A204.1 (cell line): ENCODE measurements around the gene SPATA31C1.
"Not testable (repeated sequence)": the region's sequence is repeated elsewhere in the genome, so short reads cannot be mapped to it uniquely, and the experiment has no call there.

Experiments
- FAIRE-seq: peaks from 2 replicates; lab custom pipeline; 2012; peaks lifted over from hg19 to GRCh38; lab: Jason Lieb, UNC

Gene SPATA31C1

DNA sequence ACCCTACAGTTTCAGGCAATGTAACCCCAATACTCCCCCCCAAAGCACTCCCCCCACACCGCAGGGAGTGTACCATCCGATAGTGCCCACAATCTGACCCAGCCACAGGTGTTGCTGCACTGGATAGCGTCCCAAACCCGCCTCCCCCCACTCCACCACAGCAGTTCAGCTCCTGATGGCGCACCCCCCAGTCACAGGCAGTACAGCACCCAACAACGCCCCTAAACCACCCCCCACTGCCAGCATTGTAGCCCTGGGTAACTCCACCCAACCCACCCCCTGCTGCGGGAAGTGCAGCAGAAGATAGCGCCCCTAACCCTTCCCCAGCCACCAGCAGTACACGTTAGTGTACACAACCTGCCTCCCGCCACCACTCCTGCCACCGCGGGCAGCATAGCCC is 20.6 kb downstream of the SPATA31C1 start:
- FAIRE-seq: not testable (repeated sequence)

DNA sequence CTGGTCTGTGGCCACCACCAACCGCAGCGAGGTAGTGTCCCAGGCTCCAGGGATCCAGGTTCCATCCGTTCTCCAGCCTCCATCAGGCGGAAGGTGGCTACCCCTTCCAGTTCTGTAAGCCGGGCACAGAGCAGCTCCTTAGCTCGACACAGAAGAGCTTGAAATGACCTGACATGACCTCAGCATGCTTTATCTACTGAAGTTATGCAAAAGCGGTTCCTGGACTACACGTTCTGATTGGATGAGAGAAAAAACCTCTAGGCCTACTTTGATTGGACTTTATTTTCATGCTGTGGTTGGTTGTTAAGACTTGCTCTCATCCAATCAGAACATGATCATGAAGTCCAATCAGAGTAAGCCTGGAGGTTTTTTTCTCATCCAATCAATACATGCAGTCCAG is 21.3 kb downstream of the SPATA31C1 start:
- not testable (repeated sequence) for FAIRE-seq

- no peak for FAIRE-seq
These were observed 26.3 kb downstream of the SPATA31C1 start for GRCh38 chr9:87944096-87944495.

DNA sequence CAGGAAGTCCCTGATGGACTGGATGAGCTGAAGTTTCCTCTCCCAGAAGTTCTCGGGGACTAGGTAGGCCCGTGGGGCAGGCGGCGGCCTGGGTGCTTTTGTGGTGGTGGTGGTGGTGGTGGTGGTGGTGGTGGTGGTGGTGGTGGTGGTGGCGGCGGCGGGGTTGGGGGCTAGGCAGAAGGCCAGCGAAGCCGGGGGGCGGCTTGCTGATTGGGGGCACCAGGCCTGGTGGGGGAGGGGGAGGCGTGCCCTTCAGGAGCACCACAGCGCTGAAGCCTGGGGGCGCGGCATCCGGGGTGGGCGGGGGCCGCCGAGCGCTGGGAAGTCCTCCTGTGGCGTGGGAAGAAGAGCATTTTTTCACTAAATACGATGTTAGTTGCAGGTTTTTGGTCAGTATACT is 26.9 kb downstream of the SPATA31C1 start:
- FAIRE-seq: no peak

DNA sequence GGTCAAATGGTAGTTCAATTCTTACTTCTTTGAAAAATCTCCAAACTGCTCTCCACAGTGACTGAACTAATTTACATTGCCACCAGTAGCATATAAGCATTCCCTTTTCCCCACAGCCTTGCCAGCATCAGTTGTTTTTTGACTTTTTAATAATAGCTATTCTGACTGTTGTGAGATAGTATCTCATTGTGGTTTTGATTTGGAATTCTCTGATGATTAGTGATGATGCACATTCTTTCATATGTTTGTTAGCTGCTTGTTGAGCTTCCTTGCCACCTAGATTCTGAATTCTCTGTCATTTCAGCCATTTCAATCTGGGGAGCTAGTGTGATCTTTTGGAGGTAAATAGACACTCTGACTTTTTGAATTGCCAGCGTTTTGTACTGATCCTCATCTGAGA is 32.5 kb downstream of the SPATA31C1 start:
- FAIRE-seq: no peak

GRCh38 chr9:87950765-87951488 is 33.2 kb downstream of the SPATA31C1 start:
- FAIRE-seq: no peak

DNA sequence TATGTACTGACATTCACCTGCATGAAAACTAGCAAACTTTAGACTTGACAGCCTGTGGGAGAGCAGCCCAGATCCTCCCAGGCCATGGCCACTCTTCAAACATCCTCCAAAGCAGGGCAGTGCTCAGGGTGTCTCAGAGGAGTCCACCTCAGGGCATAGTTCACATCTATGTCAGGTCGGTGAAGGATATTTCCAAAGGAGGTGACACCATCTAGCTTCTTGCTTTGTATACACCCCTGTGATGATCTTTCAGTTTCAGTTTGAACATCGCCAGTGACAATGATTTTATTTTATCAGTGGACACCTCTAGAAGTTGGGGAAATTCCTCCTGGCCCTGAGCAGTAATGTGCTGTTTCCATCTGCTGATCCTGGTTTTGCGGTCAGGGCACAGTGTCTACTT is 36.5 kb downstream of the SPATA31C1 start:
- FAIRE-seq: no peak

GRCh38 chr9:87957839-87958238 is 40.1 kb downstream of the SPATA31C1 start:
- FAIRE-seq: no peak

DNA sequence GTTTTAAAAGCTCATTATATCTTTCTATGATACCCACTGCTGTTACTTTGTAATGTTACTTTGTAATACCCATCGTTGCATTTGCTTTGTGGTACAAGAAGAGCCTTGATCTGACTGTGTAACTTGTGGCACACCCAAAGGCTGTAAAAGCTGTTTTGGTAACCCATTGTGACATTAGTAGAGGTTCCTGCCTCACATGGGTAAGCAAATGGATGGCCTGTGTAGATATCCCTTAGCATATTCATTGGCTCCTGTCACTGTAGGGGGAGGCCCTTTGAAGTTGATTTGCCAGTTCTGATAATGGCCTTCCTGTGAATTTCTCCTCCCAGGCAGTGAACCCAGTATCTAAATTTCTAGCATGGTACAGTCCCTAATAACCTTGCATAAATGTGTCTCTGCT is 40.8 kb downstream of the SPATA31C1 start:
- FAIRE-seq: no peak

- FAIRE-seq: no peak
These were observed 42.3 kb downstream of the SPATA31C1 start for GRCh38 chr9:87959916-87960581.

DNA sequence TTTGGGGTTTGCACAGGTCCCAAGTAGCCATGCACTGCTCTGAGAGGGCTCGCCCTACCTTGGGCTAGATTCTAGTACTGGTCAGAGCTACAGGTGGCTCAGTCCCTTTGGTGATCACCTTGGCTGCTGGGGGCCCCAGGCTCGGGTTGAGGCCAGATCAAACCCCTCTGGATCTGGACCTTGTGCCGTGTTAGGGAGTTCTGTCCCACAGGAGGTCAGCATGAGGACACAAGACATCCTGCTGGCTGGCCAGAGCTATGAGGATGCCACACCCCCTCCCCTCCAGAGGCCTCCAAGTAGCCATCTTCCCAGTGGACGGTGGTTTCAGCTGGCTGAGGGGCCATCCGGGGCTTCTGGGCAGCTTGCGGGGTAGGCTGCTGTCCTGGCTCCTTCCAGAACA is 46.0 kb downstream of the SPATA31C1 start:
- FAIRE-seq: no peak

DNA sequence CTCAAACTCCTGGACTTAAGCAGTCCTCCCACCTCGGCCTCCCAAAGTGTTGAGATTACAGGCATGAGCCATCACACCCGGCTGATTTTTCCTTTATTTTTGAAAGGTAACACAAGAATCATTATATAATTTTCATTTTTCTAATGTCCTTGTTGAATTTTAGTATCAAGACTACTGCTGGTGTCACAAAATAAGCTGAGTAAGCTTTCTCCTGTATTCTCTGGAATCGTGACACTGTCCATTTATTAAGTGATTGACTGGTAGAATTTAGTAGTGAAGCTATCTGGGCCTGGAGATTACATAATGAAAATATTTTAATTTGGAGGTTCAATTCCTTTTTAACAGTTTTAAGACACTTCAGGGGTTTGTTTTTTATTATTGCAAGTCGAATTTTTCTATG is 47.1 kb downstream of the SPATA31C1 start:
- FAIRE-seq: no peak

GRCh38 chr9:87968155-87968554 is 50.4 kb downstream of the SPATA31C1 start:
- FAIRE-seq: no peak

- FAIRE-seq: no peak
These were observed 52.8 kb downstream of the SPATA31C1 start for GRCh38 chr9:87970602-87971001.

GRCh38 chr9:87973122-87973521 is 55.4 kb downstream of the SPATA31C1 start:
- FAIRE-seq: no peak
